ENCODE results near the gene AHCY.

GRCh38 chr20:34268851-34269636 is 34.1 kb downstream of the AHCY start:
- no peak for TF ChIP-seq CEBPB (IDR thresholded peaks at IDR 0.05)
- TF ChIP-seq RAD21 (IDR thresholded peaks at IDR 0.05; ENCODE audit: low read depth), result no peak
- TF ChIP-seq, protein P1, sequence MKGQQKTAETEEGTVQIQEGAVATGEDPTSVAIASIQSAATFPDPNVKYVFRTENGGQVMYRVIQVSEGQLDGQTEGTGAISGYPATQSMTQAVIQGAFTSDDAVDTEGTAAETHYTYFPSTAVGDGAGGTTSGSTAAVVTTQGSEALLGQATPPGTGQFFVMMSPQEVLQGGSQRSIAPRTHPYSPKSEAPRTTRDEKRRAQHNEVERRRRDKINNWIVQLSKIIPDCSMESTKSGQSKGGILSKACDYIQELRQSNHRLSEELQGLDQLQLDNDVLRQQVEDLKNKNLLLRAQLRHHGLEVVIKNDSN (IDR thresholded peaks at IDR 0.05), result no peak
- TF ChIP-seq EGR1 (IDR thresholded peaks at IDR 0.05), result no peak
- TF ChIP-seq EP300 (IDR thresholded peaks at IDR 0.05; ENCODE audit: borderline replicate concordance), result no peak
- no peak for TF ChIP-seq TEAD4 (IDR thresholded peaks at IDR 0.05)
- TF ChIP-seq CREB1 (IDR thresholded peaks at IDR 0.05; ENCODE audit: low read depth), result no peak
- TF ChIP-seq, protein P2, sequence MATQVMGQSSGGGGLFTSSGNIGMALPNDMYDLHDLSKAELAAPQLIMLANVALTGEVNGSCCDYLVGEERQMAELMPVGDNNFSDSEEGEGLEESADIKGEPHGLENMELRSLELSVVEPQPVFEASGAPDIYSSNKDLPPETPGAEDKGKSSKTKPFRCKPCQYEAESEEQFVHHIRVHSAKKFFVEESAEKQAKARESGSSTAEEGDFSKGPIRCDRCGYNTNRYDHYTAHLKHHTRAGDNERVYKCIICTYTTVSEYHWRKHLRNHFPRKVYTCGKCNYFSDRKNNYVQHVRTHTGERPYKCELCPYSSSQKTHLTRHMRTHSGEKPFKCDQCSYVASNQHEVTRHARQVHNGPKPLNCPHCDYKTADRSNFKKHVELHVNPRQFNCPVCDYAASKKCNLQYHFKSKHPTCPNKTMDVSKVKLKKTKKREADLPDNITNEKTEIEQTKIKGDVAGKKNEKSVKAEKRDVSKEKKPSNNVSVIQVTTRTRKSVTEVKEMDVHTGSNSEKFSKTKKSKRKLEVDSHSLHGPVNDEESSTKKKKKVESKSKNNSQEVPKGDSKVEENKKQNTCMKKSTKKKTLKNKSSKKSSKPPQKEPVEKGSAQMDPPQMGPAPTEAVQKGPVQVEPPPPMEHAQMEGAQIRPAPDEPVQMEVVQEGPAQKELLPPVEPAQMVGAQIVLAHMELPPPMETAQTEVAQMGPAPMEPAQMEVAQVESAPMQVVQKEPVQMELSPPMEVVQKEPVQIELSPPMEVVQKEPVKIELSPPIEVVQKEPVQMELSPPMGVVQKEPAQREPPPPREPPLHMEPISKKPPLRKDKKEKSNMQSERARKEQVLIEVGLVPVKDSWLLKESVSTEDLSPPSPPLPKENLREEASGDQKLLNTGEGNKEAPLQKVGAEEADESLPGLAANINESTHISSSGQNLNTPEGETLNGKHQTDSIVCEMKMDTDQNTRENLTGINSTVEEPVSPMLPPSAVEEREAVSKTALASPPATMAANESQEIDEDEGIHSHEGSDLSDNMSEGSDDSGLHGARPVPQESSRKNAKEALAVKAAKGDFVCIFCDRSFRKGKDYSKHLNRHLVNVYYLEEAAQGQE (IDR thresholded peaks at IDR 0.05; ENCODE audit: low read depth), result no peak

Data from Ishikawa (cell line).